Measurements from ENCODE around the gene CDKAL1. TPM values are rescaled to one million over a fixed set of nuclear protein-coding genes. Genes with fewer than 3 reads are reported as not detected.

Gene CDKAL1
- total and polyA plus RNA-seq, 11 donors = 3.2 to 14.3 (median 9.3) TPM

DNA sequence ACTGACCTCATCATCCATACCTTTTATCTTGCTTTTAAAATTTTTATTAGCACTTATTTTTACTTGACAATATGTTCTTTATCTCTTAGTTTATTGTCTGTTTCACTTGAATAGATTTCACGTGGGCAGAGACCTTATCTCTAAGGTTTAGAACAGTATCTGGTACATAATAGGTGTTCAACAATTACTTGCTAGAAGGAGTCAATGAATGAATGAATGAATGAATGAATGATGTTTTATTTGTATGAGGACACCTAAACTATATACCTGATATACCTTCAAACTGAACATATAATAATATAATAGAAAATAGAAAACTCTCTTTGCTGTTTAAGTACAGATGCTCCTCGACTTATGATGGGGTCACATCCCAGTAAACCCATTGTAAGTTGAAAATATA, 412.6 kb downstream of the CDKAL1 start:
- WGBS, 4 donors = 89 to 95% (median 93%) methylated on average over 2 of the region's 2 CpGs
- DNase-seq = no peak
- intact Hi-C loops (cut with DNase I) = no loop called here

DNA sequence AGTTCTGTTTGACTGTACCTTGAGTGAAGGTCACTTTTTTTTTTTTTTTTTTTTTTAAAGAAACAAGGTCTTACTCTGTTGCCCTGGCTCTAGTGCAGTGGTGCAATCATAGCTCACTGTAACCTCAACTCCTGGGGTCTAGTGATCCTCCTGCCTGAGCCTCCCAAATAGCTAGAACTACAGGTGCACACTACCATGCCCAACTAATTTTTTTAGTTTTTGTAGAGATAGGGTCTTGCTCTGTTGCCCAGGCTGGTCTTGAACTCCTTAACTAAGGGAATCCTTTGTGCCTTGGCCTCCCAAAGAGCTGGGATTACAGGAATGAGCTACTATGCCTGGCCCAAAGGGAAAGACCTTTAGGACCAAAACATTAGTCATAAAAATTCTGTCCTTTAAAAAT, 413.7 kb downstream of the CDKAL1 start:
- no peak overlapping the region for H3K27ac ChIP-seq
- ATAC-seq (no peak), DNase-seq (no peak)
- no peaks in the 10 kb centered on the region for H3K27me3 ChIP-seq
- H3K36me3 ChIP-seq = no peaks in the 10 kb centered on the region
- H3K4me3 ChIP-seq = no peak overlapping the region
- H3K4me1 ChIP-seq = peaks cover 0 to 9% (median 4%) of the 10 kb centered on the region in 12 donors
- intact Hi-C loops (cut with DNase I) = no loop called here
- TF ChIP-seq, protein P1, sequence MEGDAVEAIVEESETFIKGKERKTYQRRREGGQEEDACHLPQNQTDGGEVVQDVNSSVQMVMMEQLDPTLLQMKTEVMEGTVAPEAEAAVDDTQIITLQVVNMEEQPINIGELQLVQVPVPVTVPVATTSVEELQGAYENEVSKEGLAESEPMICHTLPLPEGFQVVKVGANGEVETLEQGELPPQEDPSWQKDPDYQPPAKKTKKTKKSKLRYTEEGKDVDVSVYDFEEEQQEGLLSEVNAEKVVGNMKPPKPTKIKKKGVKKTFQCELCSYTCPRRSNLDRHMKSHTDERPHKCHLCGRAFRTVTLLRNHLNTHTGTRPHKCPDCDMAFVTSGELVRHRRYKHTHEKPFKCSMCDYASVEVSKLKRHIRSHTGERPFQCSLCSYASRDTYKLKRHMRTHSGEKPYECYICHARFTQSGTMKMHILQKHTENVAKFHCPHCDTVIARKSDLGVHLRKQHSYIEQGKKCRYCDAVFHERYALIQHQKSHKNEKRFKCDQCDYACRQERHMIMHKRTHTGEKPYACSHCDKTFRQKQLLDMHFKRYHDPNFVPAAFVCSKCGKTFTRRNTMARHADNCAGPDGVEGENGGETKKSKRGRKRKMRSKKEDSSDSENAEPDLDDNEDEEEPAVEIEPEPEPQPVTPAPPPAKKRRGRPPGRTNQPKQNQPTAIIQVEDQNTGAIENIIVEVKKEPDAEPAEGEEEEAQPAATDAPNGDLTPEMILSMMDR (IDR thresholded peaks at IDR 0.05) = no peak
- TF ChIP-seq POLR2A (IDR thresholded peaks at IDR 0.05) = no peak
- H3K9me3 ChIP-seq = peaks cover 0 to 9% (median 3%) of the 10 kb centered on the region in 12 donors

More for the DNA sequence above, 412.6 kb downstream of the CDKAL1 start:
- no peak overlapping the region for H3K4me3 ChIP-seq
- H3K4me1 ChIP-seq = no peaks in the 10 kb centered on the region
- H3K9me3 ChIP-seq = peaks cover 0 to 15% (median 4%) of the 10 kb centered on the region in 12 donors
- ATAC-seq = no peak
- no peaks in the 10 kb centered on the region for H3K27me3 ChIP-seq
- no peaks in the 10 kb centered on the region for H3K36me3 ChIP-seq
- no peak overlapping the region for H3K27ac ChIP-seq
- TF ChIP-seq, protein P1 (IDR thresholded peaks at IDR 0.05) = no peak
- TF ChIP-seq POLR2A (IDR thresholded peaks at IDR 0.05) = no peak

DNA sequence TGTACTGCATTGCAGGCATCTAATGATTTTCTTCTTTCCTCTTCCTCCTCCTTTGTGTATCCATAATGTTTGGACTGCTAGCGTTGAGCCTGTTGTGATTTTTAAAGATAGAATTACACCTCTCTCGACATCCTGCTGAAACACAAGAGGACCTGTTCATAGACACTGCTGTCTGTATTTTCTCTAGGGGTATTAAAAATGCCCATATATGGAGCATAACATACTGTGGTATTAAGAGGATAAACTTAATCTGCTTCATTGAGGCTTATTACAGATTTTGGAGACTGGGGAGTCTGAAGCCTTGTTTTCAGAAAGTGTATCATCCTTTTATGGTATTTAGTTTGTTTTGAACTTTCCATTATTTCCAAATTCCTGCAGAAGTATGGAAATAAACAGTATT, 414.3 kb downstream of the CDKAL1 start:
- no peak overlapping the region for H3K27ac ChIP-seq
- H3K9me3 ChIP-seq = peaks cover 0 to 4% (median 0%) of the 10 kb centered on the region in 12 donors
- WGBS, 4 donors = 82 to 89% (median 85%) methylated on average over 2 of the region's 2 CpGs
- intact Hi-C loops (cut with DNase I) = no loop called here
- H3K36me3 ChIP-seq = no peaks in the 10 kb centered on the region
- peaks cover 0 to 13% (median 6%) of the 10 kb centered on the region in 12 donors for H3K4me1 ChIP-seq
- H3K27me3 ChIP-seq = no peaks in the 10 kb centered on the region
- no peak overlapping the region for H3K4me3 ChIP-seq
- DNase-seq = no peak
- no peak for ATAC-seq
- TF ChIP-seq POLR2A (IDR thresholded peaks at IDR 0.05) = no peak
- TF ChIP-seq, protein P1 (IDR thresholded peaks at IDR 0.05) = no peak

DNA sequence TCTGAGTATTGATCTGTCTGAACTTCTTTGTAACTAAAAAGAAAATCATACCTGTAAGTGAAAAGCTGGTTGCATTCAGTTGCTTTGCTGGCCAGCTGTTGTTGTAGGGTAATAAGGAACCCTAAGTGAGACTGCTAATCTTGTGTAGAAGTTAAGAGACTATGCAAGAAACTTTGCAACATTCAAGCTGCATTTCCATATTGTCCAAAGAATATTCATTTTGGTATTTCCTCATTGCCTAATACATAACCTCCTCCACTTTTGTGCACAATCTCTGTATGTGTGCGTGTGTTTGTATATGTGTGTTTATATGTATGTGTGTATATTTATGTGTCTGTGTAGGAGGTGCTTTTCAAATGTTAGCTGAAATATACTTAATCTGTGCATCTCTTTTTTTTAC, 414.9 kb downstream of the CDKAL1 start:
- intact Hi-C loops (cut with DNase I) = no loop called here
- WGBS, 4 donors = 97 to 100% (median 98%) methylated on average over 1 of the region's 1 CpG
- Histone ChIP-seq H3K36me3 (no peaks in the 10 kb centered on the region), H3K9me3 (no peaks in the 10 kb centered on the region), H3K4me3 (no peak overlapping the region), H3K4me1 (peaks cover 0 to 16% (median 6%) of the 10 kb centered on the region in 12 donors), H3K27ac (no peak overlapping the region), H3K27me3 (no peaks in the 10 kb centered on the region)
- DNase-seq = no peak
- ATAC-seq = no peak
- TF ChIP-seq POLR2A (IDR thresholded peaks at IDR 0.05) = no peak
- TF ChIP-seq, protein P1 (IDR thresholded peaks at IDR 0.05) = no peak
